Skeletal muscle tissue (tissue), 4 donors: ENCODE results near the gene KIAA1755. TPM values are rescaled to one million over a fixed set of nuclear protein-coding genes. Genes with fewer than 3 reads are reported as not detected.
"Not testable (repeated sequence)": the region's sequence is repeated elsewhere in the genome, so short reads cannot be mapped to it uniquely, and the experiment has no call there.

Source experiments
- H3K27ac ChIP-seq: one replicate; pipeline ENCODE4 v1.7.0; 2013; ENCODE audit warnings: mild to moderate bottlenecking, low read depth, low read length, inconsistent platforms
- H3K27me3 ChIP-seq, 3 donors: one replicate each; pipeline ENCODE4 v1.7.0; 2013; ENCODE audit warnings: low read length in 3 of 3; ENCODE audit not compliant: control insufficient read depth in 3 of 3, insufficient read depth in 3 of 3
- H3K36me3 ChIP-seq, 3 donors: one replicate each; pipeline ENCODE4 v1.7.0; 2013; ENCODE audit warnings: low read length in 3 of 3; ENCODE audit not compliant: control insufficient read depth in 3 of 3, insufficient read depth in 3 of 3
- H3K4me1 ChIP-seq, 3 donors: one replicate each; pipeline ENCODE4 v1.7.0; 2013; ENCODE audit warnings: low read length in 3 of 3, mild to moderate bottlenecking in 3 of 3; ENCODE audit not compliant: control insufficient read depth in 3 of 3, insufficient read depth in 3 of 3
- H3K4me3 ChIP-seq, 3 donors: one replicate each; pipeline ENCODE4 v1.7.0; 2013; ENCODE audit warnings: low read length in 3 of 3
- H3K9ac ChIP-seq, 3 donors: one replicate each; pipeline ENCODE4 v1.7.0; 2013; ENCODE audit warnings: low read length in 3 of 3, mild to moderate bottlenecking in 3 of 3, moderate library complexity in 2 of 3, low read depth in 1 of 3
- H3K9me3 ChIP-seq, 3 donors: one replicate each; pipeline ENCODE4 v1.7.0; 2013; ENCODE audit warnings: low read length in 3 of 3; ENCODE audit not compliant: control insufficient read depth in 3 of 3
- total RNA-seq: library from RNA; depleted of rRNA; stranded (reverse); fragments of >200 nt; gene quantifications from one replicate; pipeline ENCODE4 v1.2.3, GENCODE V29; 2014
- donor health status: Osteomylitis.

Gene KIAA1755
- total RNA-seq, 1 donor from 2014 or later = 3.7 TPM

DNA sequence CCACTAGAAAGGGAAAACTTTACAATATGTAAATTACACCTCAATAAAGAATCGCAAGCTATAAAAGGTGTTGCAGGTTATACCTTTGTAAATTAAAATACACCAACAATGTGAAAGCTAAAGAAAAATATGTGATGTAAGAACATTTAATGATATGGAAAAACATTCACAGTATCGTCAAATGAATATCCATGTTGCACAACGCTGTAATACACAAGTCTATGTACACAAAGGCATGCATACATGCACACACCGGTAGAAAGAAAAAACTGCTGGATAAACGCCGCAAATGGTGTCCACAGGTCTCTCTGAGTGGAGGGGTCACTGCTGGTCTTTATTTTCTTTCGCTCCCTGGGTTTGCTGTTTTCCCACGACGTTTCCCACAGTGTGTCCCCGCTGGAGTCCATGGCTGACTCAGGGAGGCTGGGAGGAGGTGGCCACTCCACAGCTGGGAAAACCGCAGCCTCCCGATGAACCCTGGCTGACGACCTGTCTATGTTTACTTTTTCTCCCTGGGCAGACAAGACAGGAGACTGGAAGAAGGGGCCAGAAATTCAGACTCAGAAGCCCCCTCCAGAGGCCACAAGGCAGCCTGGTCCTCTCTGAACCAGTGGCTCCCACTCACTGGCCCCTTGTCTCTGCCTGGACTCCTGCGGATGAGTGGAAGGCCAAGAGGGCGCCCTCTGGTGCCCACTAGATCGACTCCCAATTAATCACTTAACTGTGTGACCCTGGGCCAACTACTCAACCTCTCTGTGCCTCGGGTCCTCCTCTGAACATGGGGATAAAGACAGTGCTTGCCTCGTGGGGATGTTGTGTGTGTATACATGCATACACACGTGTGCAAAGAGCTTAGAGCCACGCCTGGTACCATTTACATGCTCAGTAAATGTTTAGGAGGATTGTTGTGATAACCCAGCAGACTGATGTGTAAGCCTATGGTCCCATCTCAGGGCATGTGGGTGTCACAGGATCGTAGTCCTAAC lies 30.6 kb upstream of the KIAA1755 start:
- H3K27ac ChIP-seq = no peak overlapping the region

DNA sequence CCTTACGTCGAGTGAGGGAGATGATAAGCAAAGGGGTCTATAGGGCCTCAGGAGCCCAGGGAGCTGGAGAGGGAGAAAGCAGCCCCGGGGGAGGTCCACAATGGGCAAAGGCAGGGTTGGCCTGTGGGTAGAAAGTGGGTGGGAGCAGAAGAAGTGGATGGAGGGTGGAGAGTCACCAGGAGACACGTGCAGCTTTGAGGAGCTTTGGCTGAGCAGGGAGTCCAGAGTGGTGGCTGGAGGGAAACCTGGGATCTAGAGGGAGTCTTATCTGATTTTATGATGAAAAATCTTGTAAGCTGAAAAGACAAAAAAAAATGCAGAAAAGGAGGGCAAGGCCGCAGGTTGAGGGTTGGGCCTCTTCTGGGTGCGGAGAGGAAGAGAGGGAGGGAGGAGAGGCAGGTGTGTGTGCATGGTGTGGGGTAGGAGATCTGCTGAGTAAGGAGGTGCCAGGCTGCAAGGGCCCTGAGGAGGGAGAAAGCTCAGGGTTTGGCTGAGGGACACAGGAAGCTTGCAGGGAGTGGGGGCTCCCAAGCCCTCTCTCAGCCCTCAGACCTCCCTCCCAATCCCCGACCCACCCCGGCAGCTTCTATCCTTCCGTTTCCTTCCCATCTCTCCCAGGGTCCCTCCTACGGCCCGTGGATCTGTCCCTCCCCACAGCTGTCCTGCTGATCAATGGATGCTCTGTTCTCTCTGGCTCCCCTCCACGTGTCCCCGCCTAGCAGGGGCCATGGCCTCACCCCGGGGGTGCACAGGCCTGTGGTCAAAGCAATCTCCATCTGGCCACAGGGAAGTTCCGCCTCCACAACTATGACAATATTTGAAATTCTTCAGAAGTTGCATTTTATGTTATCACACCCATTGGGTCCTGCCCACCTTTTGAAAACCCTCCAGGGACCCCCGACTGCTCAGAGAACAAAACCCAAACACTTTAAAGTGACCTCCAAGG lies 26.3 kb upstream of the KIAA1755 start:
- Histone ChIP-seq H3K36me3 (no peaks in the 10 kb centered on the region), H3K27ac (no peak overlapping the region), H3K4me1 (peaks cover 0 to 8% (median 0%) of the 10 kb centered on the region in 3 donors), H3K4me3 (no peak overlapping the region), H3K9me3 (no peaks in the 10 kb centered on the region), H3K27me3 (peaks cover 0 to 4% (median 0%) of the 10 kb centered on the region in 3 donors), H3K9ac (no peak overlapping the region)

More for the DNA sequence above, 30.6 kb upstream of the KIAA1755 start:
- Histone ChIP-seq H3K9me3 (no peaks in the 10 kb centered on the region), H3K36me3 (no peaks in the 10 kb centered on the region), H3K4me1 (peaks cover 0 to 8% (median 0%) of the 10 kb centered on the region in 3 donors), H3K4me3 (peak overlapping the region in 1 of 3 donors; percentile 6), H3K27me3 (peaks cover 0 to 4% (median 0%) of the 10 kb centered on the region in 3 donors), H3K9ac (no peak overlapping the region)

DNA sequence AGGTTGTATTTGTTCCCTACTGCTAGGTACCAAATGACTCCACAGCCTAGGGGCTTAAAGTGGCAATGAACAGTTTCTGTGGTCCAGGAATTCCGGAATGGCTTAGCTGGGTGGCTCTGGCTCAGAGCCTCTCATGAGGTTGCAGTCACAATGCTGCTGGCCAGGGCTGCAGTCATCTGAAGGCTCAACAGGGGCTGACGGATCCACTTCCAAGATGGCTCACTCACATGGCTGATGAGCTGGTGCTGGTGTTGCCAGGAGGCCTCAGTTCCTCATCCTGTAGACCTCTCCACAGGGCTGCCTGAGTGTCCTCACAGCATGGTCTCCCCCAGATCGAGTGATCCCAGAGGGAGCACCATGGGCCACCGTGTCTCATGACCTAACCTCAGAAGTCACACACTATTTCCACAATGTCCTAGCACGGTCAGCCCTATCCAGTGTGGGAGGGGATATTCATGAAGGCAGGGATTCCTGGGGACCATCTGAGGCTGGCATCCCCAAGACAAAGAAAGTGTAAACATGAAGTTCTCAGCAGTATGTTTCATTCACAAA lies 24.4 kb upstream of the KIAA1755 start:
- no peaks in the 10 kb centered on the region for H3K9me3 ChIP-seq
- no peaks in the 10 kb centered on the region for H3K36me3 ChIP-seq
- H3K9ac ChIP-seq = no peak overlapping the region

DNA sequence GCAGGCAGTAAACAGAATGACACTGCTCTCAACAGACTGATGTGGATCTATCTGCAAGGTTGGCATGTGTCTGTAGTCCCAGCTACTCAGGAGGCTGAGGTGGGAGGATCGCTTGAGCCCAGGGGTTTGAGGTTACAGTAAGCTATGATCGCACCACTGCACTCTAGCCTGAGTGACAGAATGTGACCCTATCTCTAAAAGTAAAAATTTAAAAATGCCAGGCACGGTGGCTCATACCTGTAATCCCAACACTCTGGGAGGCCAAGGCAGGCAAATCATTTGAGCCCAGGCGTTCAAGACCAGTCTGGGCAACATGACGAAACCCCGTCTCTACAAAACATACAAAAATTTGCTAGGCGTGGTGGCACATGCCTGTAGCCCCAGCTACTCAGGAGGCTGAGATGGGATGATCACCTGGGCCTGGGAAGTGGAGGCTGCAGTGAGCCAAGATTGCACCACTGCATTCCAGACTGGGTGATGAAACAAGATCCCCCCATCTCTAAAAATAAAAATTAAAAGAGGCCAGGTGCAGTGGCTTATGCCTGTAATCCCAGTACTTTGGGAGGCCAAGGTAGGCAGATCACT lies 23.6 kb upstream of the KIAA1755 start:
- not testable (repeated sequence) for H3K9ac ChIP-seq, H3K36me3 ChIP-seq, H3K4me1 ChIP-seq, H3K27me3 ChIP-seq, H3K9me3 ChIP-seq, H3K27ac ChIP-seq, H3K4me3 ChIP-seq

More for the DNA sequence above, 24.4 kb upstream of the KIAA1755 start:
- Histone ChIP-seq H3K4me1 (peaks cover under 1 to 5% (median 2%) of the 10 kb centered on the region in 3 donors), H3K27me3 (no peaks in the 10 kb centered on the region), H3K4me3 (no peak overlapping the region), H3K27ac (no peak overlapping the region)

DNA sequence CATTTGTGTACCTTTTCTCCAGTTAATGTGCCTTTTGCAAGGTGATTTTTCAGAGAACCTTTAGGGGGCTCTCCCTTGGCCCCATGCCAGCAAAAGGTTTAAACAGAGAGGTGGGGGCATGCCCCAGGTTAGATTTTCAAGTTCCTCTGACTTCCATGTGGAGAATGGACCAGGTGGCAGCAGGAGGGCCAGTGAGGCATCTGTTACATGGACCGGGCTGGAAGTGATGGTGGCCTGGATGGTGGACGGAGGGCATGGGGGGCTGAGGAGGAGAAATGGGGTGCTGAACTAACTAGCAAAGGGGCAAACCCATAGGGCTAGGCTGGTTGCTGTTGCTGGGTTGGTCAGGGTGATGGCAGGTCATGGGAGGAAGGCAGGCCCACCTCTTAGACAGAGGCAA lies 22.7 kb upstream of the KIAA1755 start:
- Histone ChIP-seq H3K27me3 (no peaks in the 10 kb centered on the region), H3K9me3 (no peaks in the 10 kb centered on the region), H3K4me3 (no peak overlapping the region), H3K9ac (no peak overlapping the region), H3K4me1 (peaks cover 7 to 10% (median 8%) of the 10 kb centered on the region in 3 donors), H3K27ac (no peak overlapping the region), H3K36me3 (no peaks in the 10 kb centered on the region)

DNA sequence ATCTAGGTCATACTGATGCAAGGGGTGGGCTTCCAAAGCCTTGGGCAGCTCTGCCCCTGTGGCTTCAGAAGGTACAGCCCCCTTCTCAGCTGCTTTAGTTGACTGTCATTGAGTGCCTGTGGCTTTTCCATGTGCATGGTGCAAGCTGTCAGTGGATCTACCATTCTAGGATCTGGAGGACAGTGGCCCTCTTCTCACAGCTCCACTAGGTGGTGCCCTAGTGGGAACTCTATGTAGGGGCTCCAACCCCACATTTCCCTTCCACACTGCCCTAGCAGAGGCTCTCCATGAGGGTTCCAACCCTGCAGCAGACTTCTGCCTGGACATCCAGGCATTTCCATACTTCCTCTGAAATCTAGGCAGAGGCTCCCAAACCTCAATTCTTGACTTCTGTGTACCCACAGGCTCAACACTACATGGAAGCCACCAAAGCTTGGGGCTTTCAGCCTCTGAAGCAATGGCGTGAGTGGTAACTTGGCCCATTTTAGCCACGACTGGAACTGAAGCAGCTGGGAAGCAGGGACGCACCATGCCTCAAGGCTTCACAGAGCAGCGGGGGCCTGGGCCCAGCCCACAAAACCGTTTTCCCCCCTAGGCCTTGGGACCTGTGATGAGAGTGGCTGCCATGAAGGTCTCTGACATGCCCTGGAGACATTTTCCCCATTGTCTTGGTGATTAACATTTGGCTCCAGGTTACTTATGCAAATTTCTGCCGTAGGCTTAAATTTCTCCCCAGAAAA lies 20.8 kb upstream of the KIAA1755 start:
- not testable (repeated sequence) for H3K27me3 ChIP-seq, H3K9me3 ChIP-seq, H3K4me3 ChIP-seq, H3K4me1 ChIP-seq, H3K9ac ChIP-seq, H3K36me3 ChIP-seq, H3K27ac ChIP-seq

DNA sequence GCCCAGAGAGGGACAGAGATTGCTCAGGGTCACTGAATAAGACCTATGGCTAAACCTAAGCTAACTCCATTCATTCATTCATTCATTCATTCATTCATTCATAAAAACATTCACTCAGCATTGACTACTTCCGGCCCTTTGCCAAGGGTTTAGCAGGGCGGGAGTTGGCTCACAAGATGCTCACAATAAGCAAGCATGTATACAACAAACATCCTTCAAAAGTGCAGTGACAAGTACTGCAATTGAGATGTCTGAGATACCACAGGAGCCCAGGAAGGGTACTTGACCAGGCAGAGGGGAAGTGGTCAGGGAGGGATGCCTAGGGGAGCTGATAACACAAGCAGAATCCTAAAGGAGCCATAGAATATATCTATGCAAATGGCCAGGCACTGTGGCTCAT lies 18.2 kb upstream of the KIAA1755 start:
- Histone ChIP-seq H3K4me1 (peaks cover 7 to 8% (median 8%) of the 10 kb centered on the region in 3 donors), H3K9me3 (no peaks in the 10 kb centered on the region), H3K27ac (no peak overlapping the region), H3K4me3 (no peak overlapping the region), H3K9ac (no peak overlapping the region), H3K27me3 (no peaks in the 10 kb centered on the region), H3K36me3 (no peaks in the 10 kb centered on the region)

DNA sequence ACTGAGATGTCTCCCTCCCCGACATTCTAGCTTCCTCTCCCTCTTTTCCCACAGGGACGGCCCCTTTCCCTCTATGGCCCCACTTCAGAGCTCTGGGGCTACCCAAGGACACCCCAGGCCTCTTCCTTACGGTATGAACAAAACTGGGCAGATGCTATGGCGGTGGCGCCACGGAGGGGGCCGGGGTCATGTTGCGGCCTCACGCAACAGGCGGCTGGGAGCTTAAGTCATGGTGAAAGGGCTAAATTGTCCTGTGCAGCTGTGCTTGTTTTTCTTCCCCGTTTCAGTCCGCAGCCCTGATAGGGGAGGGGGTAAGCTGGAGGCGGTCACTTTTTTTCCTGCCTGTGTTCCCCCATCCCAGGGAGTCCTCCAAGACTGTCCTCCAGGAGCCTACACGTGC lies 17.6 kb upstream of the KIAA1755 start:
- H3K36me3 ChIP-seq = no peaks in the 10 kb centered on the region
- H3K27me3 ChIP-seq = no peaks in the 10 kb centered on the region
- H3K4me3 ChIP-seq = no peak overlapping the region
- peaks cover 7 to 8% (median 8%) of the 10 kb centered on the region in 3 donors for H3K4me1 ChIP-seq
- H3K9ac ChIP-seq = peak overlapping the region in 1 of 3 donors; percentile 6
- no peak overlapping the region for H3K27ac ChIP-seq
- no peaks in the 10 kb centered on the region for H3K9me3 ChIP-seq

DNA sequence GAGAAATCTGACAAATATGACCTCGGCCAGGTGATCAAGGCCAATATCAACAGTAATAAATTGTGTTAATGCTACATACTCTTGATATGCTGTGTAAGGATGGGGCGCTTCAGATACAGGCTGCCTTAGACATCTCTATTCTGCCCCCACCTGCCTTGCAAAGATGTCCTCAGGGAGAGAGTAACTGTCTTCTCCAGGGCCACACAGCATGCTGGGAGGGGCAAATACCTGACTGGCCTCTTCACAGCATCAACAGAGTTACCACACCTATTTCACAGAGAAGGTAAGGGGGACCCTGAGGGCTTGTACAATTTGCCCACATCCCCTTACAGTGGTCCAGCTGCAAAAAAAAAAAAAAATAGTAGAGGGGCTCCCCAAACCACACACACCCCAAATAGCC lies 17.2 kb upstream of the KIAA1755 start:
- no peak overlapping the region for H3K4me3 ChIP-seq
- no peaks in the 10 kb centered on the region for H3K9me3 ChIP-seq
- H3K4me1 ChIP-seq = peaks cover 7 to 8% (median 8%) of the 10 kb centered on the region in 3 donors
- peak overlapping the region in 1 of 3 donors; percentile 6 for H3K9ac ChIP-seq
- no peaks in the 10 kb centered on the region for H3K36me3 ChIP-seq
- no peak overlapping the region for H3K27ac ChIP-seq
- no peaks in the 10 kb centered on the region for H3K27me3 ChIP-seq
